Panc1 (cell line): ENCODE measurements around the gene BRD1.

Experiments
- POLR2AphosphoS5 ChIP-seq: IDR thresholded peaks from 2 replicates; pipeline ENCODE4 v1.6.1; 2012; ENCODE audit warnings: mild to moderate bottlenecking, low read depth, low read length, moderate library complexity
- SIN3A ChIP-seq: IDR thresholded peaks from 2 replicates; pipeline ENCODE4 v1.6.1; 2012; ENCODE audit warnings: low read depth, mild to moderate bottlenecking, low read length, moderate library complexity, borderline replicate concordance; ENCODE audit not compliant: insufficient read depth
- TCF7L2 ChIP-seq: IDR thresholded peaks from 2 replicates; pipeline ENCODE4 v1.6.1; 2011; ENCODE audit warnings: mild to moderate bottlenecking, low read depth, low read length, inconsistent platforms
- TF ChIP-seq, protein P1 (sequence below): fragments of 450-650 bp; IDR thresholded peaks from 2 replicates; pipeline ENCODE4 v1.5.1; 2017; ENCODE audit warnings: mild to moderate bottlenecking

GRCh38 chr22:49785841-49786471, 41.7 kb downstream of the BRD1 start:
- TF ChIP-seq POLR2AphosphoS5, result no peak
- TF ChIP-seq, protein P1, sequence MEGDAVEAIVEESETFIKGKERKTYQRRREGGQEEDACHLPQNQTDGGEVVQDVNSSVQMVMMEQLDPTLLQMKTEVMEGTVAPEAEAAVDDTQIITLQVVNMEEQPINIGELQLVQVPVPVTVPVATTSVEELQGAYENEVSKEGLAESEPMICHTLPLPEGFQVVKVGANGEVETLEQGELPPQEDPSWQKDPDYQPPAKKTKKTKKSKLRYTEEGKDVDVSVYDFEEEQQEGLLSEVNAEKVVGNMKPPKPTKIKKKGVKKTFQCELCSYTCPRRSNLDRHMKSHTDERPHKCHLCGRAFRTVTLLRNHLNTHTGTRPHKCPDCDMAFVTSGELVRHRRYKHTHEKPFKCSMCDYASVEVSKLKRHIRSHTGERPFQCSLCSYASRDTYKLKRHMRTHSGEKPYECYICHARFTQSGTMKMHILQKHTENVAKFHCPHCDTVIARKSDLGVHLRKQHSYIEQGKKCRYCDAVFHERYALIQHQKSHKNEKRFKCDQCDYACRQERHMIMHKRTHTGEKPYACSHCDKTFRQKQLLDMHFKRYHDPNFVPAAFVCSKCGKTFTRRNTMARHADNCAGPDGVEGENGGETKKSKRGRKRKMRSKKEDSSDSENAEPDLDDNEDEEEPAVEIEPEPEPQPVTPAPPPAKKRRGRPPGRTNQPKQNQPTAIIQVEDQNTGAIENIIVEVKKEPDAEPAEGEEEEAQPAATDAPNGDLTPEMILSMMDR, result no peak
- TF ChIP-seq SIN3A, result no peak
- TF ChIP-seq TCF7L2, result no peak
